GM21526 (cell line): ENCODE data around the gene QARS1.

ENCODE experiments used
- ATAC-seq: cut with Tn5 transposase; IDR thresholded peaks from one replicate; pipeline ENCODE4 v1.9.1; 2021; ENCODE audit warnings: moderate library complexity; ENCODE audit not compliant: unreplicated experiment, low FRiP score

Gene QARS1

GRCh38 chr3:49104427-49105291 lies at the start of gene QARS1:
QARS1 (minus strand) TSS chr3:49104757; CDS start chr3:49104733, 24 bp downstream.
- peak; percentile 69 for ATAC-seq

GRCh38 chr3:49153349-49153912 lies 48.9 kb upstream of the QARS1 start:
- ATAC-seq = no peak

GRCh38 chr3:49151610-49152009 lies 47.1 kb upstream of the QARS1 start:
- ATAC-seq = no peak

- ATAC-seq = no peak
Measured at GRCh38 chr3:49148159-49148558, 43.6 kb upstream of the QARS1 start.

- no peak for ATAC-seq
Measured at GRCh38 chr3:49140080-49140479, 35.5 kb upstream of the QARS1 start.

GRCh38 chr3:49135499-49135898 lies 30.9 kb upstream of the QARS1 start:
- no peak for ATAC-seq

GRCh38 chr3:49134471-49135265 lies 30.1 kb upstream of the QARS1 start:
- ATAC-seq = no peak

- ATAC-seq = no peak
Measured at GRCh38 chr3:49133226-49133951, 28.8 kb upstream of the QARS1 start.

GRCh38 chr3:49132437-49133225 lies 28.1 kb upstream of the QARS1 start, which contains the start of gene LAMB2:
LAMB2 (minus strand) TSS chr3:49133050; CDS start chr3:49132867, 183 bp downstream.
- ATAC-seq = no peak

- ATAC-seq = no peak
Measured at GRCh38 chr3:49132073-49132436, 27.5 kb upstream of the QARS1 start.

GRCh38 chr3:49131576-49131975 lies 27.0 kb upstream of the QARS1 start:
- ATAC-seq = no peak

GRCh38 chr3:49131040-49131439 lies 26.5 kb upstream of the QARS1 start:
- ATAC-seq = no peak

GRCh38 chr3:49124991-49125670 lies 20.6 kb upstream of the QARS1 start:
- ATAC-seq = no peak

GRCh38 chr3:49124203-49124602 lies 19.6 kb upstream of the QARS1 start:
- ATAC-seq = no peak

GRCh38 chr3:49123687-49124086 lies 19.1 kb upstream of the QARS1 start:
- no peak for ATAC-seq

GRCh38 chr3:49122886-49123545 lies 18.5 kb upstream of the QARS1 start:
- no peak for ATAC-seq

GRCh38 chr3:49122451-49122850 lies 17.9 kb upstream of the QARS1 start:
- no peak for ATAC-seq

GRCh38 chr3:49122022-49122421 lies 17.5 kb upstream of the QARS1 start:
- ATAC-seq = no peak
